IgD-negative memory B cell (primary cell): Measurements from ENCODE around the gene SEC16A. TPM values are rescaled to one million over a fixed set of nuclear protein-coding genes. Genes with fewer than 3 reads are reported as not detected.

Experiments
- H3K27ac Mint-ChIP-seq, 3 donors: one replicate each; pipeline ENCODE4 v1.8.0; 2020 to 2022; ENCODE audit warnings: mild to moderate bottlenecking in 3 of 3, mixed read lengths in 3 of 3, moderate library complexity in 1 of 3
- H3K27me3 Mint-ChIP-seq: one replicate; pipeline ENCODE4 v1.8.0; 2021; ENCODE audit warnings: mixed read lengths
- H3K36me3 Mint-ChIP-seq: one replicate; pipeline ENCODE4 v1.8.0; 2020; ENCODE audit warnings: mild to moderate bottlenecking, mixed read lengths
- H3K4me1 Mint-ChIP-seq, 3 donors: one replicate each; pipeline ENCODE4 v1.8.0; 2020 to 2022; ENCODE audit warnings: mixed read lengths in 3 of 3, mild to moderate bottlenecking in 1 of 3
- H3K4me3 Mint-ChIP-seq, 4 donors: one replicate each; pipeline ENCODE4 v1.8.0; 2020 to 2022; ENCODE audit warnings: mild to moderate bottlenecking in 4 of 4, mixed read lengths in 4 of 4, moderate library complexity in 3 of 4
- H3K9me3 Mint-ChIP-seq, 3 donors: one replicate each; pipeline ENCODE4 v1.8.0; 2020 to 2021; ENCODE audit warnings: mixed read lengths in 3 of 3, mild to moderate bottlenecking in 1 of 3
- polyA plus RNA-seq: library from polyadenylated mRNA; unstranded; fragments of 300-500 nt; fragmentation: Illumina TruSeq; gene quantifications from one replicate; pipeline ENCODE4 v1.2.3, GENCODE V29; 2021

SEC16A gene, protein sequence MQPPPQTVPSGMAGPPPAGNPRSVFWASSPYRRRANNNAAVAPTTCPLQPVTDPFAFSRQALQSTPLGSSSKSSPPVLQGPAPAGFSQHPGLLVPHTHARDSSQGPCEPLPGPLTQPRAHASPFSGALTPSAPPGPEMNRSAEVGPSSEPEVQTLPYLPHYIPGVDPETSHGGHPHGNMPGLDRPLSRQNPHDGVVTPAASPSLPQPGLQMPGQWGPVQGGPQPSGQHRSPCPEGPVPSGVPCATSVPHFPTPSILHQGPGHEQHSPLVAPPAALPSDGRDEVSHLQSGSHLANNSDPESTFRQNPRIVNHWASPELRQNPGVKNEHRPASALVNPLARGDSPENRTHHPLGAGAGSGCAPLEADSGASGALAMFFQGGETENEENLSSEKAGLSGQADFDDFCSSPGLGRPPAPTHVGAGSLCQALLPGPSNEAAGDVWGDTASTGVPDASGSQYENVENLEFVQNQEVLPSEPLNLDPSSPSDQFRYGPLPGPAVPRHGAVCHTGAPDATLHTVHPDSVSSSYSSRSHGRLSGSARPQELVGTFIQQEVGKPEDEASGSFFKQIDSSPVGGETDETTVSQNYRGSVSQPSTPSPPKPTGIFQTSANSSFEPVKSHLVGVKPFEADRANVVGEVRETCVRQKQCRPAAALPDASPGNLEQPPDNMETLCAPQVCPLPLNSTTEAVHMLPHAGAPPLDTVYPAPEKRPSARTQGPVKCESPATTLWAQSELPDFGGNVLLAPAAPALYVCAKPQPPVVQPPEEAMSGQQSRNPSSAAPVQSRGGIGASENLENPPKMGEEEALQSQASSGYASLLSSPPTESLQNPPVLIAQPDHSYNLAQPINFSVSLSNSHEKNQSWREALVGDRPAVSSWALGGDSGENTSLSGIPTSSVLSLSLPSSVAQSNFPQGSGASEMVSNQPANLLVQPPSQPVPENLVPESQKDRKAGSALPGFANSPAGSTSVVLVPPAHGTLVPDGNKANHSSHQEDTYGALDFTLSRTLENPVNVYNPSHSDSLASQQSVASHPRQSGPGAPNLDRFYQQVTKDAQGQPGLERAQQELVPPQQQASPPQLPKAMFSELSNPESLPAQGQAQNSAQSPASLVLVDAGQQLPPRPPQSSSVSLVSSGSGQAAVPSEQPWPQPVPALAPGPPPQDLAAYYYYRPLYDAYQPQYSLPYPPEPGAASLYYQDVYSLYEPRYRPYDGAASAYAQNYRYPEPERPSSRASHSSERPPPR (N-terminal part only)
- 30.1 TPM for polyA plus RNA-seq

DNA sequence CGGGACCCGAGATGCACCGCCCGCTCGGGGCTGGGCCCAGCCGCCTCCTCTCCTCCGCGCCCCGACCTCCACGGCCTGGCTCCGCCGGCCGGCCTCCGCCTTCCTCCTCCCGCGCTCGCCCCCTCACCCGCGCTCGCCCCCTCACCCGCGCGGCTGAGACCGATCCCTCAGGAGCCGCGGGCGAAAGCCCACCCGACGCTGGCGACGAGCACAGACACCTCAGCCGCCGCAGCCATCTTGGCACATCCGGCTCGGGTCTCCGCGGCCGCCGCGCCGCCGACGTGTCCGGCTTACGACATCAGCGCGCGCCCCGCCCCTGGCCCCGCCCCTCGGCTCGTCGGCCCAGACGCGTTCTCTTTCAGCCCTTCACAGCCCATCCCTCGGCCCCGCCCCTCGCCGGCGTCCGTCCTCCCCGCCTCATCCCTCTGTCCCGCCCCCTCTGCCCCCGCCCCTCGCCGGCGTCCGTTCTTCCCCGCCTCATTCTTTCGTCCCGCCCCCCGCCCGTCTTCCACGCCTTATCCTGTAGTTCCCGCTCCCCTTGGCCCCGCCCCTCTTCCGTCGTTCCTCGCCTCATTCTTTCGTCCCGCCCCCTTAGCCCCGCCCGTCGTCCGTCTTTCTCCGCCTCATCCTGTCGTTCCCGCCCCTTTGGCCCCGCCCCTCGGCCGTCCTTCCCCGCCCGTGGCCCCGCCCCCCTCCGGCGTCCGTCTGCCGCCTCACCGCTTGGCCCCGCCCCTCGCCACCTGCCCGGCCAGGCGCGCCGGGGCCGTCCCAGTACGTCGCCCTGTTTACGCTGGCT lies at the start of gene SEC16A:
TSS of gene SEC16A (minus strand) at position 248 of the 796 bp plus-strand sequence. CDS start 5,425 bp downstream, outside the sequence.
- Mint-ChIP-seq H3K4me3 (peak within 1 kb of the TSS; percentile 91 to 99 (median 96)), H3K9me3 (no peaks in the 10 kb centered on the region)

DNA sequence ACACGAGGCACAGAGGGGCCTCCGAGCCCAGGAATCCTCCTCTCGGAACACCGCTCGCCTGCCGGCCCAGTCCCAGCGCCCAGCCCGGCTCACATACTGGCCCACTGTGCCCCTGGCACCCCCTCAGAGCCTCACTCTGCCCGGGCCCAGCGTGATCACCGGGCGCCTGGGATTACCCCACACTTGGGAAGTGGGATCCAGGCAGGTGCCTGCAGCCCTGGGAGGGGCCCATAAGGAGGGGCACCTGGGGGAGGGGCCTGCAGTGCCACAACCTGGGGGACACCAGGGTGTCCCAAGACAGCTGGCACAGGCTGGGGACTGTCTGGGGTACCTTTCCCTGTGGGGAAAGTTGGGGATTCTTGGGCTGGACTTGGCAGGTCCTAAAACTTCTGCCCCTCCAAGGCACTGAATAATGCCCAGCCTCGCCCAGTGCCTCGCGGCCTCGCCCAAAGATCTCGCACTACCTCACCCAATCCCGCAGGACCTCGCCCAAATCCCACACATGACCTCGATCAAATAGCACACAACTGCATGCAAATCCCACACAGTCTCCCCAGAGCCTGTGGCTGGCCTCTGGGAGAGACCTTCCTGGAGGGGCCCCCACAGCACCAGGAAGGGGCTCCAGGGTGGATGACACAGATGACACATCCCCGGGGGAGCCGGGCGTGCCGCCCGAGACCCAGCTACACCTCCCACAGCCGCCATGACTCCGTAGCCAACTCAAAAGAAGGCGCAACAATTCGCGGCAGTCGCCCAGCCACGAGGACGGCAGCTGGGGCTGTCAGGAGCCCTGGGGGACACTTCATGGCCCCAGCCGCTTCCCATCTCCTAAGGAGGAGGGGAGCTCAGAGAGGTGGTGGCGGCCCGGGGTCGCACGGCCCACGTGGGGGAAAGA lies 49.3 kb upstream of the SEC16A start:
- no peaks in the 10 kb centered on the region for H3K9me3 Mint-ChIP-seq
- H3K4me3 Mint-ChIP-seq, result peak overlapping the region in 2 of 4 donors; percentile 84 to 85
- no peaks in the 10 kb centered on the region for H3K36me3 Mint-ChIP-seq
- H3K27me3 Mint-ChIP-seq, result no peaks in the 10 kb centered on the region
- peaks cover 10 to 19% (median 17%) of the 10 kb centered on the region in 3 donors for H3K4me1 Mint-ChIP-seq
- peak overlapping the region in 2 of 3 donors; percentile 68 to 70 for H3K27ac Mint-ChIP-seq

More for the DNA sequence above, at the start of gene SEC16A:
- H3K4me1 Mint-ChIP-seq, result peaks cover 18 to 26% (median 20%) of the 10 kb centered on the region in 3 donors
- H3K27me3 Mint-ChIP-seq, result no peaks in the 10 kb centered on the region
- peak within 1 kb of the TSS; percentile 90 to 98 (median 98) for H3K27ac Mint-ChIP-seq
- no peaks in the 10 kb centered on the region for H3K36me3 Mint-ChIP-seq

DNA sequence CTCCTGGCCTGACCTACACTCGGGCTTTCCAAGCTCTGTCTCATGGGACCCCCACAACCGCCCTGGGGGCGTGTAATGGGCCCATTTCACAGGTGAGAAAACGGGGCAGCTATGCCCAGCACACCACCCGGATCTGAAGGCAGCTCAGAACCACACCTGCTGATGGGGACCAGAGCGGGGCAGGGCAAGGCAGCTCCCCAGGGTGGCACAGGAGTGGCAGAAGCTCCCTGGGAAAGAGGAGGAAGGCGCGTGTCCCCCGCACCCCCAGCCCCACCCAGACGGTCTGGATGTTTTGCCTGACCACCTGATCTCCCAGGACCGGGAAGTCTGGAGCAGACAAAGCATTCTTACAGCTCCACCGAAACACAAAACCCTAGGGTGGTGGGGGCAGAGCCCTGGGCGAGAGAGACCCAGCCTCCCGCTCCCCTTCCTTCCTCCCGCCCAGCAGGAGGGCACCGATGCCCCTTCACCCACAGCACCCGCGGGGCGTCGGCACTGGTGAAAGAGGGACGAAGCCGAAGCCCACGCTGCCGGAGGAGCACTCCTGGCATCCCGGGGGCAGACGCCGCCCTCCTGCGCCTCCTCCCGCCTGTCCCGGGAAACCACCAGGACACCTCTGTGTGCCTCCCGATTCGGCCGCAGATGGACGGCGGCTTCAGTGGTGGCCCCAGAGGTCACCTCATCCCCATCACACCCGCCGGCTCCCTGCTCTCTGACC lies 48.5 kb upstream of the SEC16A start:
- peak overlapping the region in 1 of 3 donors; percentile 39 for H3K27ac Mint-ChIP-seq
- H3K4me3 Mint-ChIP-seq, result peak overlapping the region in 1 of 4 donors; percentile 84
- H3K4me1 Mint-ChIP-seq, result peaks cover 10 to 18% (median 15%) of the 10 kb centered on the region in 3 donors
- H3K9me3 Mint-ChIP-seq, result no peaks in the 10 kb centered on the region
- H3K27me3 Mint-ChIP-seq, result no peaks in the 10 kb centered on the region
- no peaks in the 10 kb centered on the region for H3K36me3 Mint-ChIP-seq

DNA sequence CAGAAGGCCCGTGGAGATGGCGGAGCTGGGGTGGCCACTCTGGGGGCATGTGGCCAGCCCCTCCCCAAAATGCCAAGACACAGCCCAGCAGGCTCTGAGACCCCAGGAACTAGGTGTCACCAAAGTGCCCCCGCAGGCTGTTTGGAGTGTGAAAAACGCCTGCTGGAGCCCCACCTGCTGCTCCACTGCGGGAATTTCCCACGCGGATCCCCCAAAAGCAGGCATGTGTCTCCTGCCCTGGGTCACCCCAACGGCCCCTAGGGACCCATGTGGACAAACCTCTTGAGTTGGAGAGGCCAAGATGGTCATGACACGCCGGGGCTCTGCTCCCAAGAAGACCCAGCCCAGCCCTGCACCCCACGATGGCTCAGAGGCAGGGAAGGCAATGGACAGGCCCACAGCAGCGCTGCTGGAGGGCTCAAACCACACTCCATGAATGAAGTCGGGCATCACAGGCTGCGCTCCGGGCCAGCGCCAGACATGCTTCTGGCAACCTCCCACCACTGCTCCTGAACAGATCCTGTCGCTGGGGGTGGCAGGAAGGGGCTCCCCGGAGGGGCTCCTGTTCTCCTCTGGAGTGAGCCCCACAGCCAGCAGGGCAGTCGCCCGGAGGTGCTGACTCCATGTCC lies 47.7 kb upstream of the SEC16A start:
- Mint-ChIP-seq H3K36me3 (no peaks in the 10 kb centered on the region), H3K4me3 (peak overlapping the region in 2 of 4 donors; percentile 67 to 84), H3K27me3 (no peaks in the 10 kb centered on the region), H3K4me1 (peaks cover 10 to 18% (median 15%) of the 10 kb centered on the region in 3 donors), H3K9me3 (no peaks in the 10 kb centered on the region), H3K27ac (peak overlapping the region in 1 of 3 donors; percentile 39)

DNA sequence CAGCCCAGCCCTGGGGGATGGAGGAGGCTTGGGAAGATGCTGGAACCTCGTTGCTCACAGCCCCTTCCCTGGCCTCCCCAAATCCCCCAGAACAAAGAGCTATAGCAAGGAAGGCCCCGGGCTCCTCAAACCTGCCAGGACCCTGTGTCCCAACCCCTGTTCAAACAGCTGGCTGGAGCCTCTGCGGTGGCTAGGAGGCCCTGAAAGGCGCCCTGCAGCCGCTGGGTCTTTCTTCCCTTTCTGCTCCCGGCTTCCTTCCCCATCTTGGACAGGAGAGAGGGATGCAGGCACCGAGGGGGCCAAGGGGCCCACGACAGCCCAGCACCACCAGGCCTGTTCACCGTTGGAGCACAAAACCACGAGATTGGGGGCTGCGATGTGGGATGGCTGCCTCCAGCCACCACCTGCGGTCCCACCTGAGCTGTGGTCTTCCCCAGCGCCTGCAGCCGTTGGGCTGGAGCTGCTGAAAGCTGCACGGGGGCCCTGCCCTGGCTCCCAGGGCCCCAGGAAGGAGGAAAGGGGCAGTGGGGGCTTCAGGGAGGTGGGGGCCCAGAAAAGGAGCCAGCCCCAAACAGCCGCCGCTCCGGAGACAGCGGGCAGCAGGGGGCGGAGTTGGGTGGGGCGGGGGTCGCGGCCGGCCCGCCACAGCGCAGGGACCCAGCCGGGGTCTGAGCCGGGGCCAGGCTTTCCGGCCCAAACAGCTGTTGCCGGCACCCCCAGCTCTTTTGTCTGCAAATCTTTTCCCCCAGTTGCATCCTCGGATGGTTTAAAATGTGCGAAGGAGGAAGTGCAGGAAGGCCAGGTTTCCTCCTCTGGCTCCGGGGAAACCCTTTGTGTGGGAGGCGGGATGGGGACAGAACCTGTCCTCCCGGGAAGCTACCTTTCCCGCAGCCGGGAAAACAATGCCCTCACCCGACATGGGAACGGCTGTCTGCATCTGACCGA lies 46.9 kb upstream of the SEC16A start:
- Mint-ChIP-seq H3K4me1 (peaks cover 10 to 18% (median 15%) of the 10 kb centered on the region in 3 donors), H3K36me3 (no peaks in the 10 kb centered on the region), H3K9me3 (no peaks in the 10 kb centered on the region), H3K27me3 (no peaks in the 10 kb centered on the region), H3K4me3 (peak overlapping the region in 1 of 4 donors; percentile 49), H3K27ac (no peak overlapping the region)

DNA sequence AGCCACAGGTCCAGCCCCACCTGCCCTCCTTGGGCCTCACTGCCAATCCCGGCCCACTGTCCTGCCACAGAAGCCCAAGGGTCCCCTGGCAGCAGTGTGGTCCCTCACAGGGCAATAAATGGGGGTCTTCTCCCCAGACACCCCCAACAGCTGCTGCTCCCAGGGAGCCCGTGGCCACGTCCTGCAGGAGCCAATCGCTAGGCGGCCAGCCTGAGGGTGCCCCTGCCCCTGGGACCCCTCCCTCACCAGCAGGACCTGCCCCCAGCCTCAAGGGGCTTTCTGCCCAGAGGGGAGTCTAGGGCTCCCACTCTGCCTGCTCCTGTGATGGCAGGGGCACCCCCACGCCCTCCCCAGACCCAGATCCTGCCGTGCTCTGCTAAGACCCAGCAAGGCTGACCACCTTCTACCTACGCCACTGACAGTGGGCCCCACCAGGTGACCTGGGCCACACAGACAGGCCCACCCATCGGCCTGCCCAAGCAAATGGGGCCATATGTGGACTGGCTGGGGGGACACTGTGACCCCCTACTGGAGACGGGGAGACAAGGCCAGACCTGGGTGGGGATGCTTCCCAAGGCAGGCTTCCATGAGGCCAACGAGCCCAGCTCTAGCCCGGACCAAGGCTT lies 46.0 kb upstream of the SEC16A start:
- Mint-ChIP-seq H3K9me3 (no peaks in the 10 kb centered on the region), H3K36me3 (no peaks in the 10 kb centered on the region), H3K27me3 (no peaks in the 10 kb centered on the region), H3K27ac (no peak overlapping the region), H3K4me3 (no peak overlapping the region), H3K4me1 (peaks cover 3 to 11% (median 11%) of the 10 kb centered on the region in 3 donors)

DNA sequence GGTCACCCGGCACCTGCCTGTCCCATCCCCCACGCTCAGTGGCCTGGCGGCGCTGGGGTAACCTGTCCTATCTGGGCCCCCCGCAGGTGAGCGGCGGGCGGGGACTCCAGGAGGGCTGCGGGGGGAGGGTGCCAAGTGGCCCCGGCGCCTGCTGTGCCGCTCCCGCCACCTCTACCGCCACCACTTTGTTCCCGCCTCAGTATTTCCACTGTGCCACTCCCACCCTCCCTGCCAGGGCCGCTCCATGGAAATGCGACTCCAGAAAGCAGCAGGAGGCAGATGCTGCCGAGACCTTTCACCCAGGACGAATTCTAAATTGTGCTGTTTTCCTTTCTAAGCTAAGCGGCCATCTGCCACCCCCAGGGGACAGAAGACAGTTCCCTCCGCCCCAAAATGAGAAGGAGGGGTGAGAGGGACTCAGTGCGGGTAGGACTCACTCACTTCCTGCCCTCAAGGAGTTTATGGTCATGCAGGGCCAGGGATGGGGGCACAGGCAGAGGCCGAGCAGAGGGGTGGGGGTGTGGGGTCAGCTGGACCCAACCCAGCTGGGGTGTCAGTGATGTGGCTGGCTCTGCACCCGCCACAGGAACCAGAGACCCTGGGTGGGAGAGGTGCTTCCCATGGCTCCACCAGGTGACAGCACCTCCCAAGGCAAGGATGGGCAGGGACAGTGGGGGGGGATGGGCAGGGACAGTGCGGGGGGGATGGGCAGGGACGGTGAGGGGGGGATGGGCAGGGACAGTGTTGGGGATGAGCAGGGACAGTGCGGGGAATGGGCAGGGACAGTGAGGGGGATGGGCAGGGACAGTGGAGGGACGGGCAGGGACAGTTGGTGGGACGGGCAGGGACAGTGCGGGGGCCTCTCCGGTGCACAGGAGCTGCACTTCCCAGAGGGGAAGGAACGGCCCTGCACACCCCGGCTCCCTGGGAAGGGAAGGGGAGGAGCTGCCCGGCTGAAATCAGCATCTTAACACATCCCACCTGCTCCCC lies 45.2 kb upstream of the SEC16A start:
- Mint-ChIP-seq H3K27me3 (no peaks in the 10 kb centered on the region), H3K4me1 (peaks cover 0 to 8% (median 8%) of the 10 kb centered on the region in 3 donors), H3K4me3 (peak overlapping the region in 1 of 4 donors; percentile 28), H3K36me3 (no peaks in the 10 kb centered on the region), H3K9me3 (no peaks in the 10 kb centered on the region), H3K27ac (peak overlapping the region in 1 of 3 donors; percentile 60)

DNA sequence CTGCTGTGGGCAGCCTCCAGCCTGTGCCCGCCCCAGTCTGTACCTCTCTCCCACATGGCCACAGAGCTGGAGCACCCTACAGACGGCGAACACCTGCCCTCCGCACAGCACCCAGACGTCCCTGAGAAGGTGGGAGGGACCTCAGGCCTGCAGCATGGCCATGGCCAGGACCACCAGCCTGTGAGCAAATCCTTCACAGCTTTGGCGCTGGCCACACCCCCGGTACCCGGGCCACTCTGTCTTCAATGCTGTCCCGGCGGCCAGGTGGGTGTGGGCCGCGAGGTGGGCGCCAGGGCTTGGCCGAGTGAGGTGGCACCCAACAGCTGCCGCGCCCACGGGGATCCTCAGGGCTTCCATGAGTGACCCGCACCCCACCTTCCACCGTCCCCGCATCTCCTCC lies 44.3 kb upstream of the SEC16A start:
- H3K27me3 Mint-ChIP-seq, result no peaks in the 10 kb centered on the region
- H3K27ac Mint-ChIP-seq, result no peak overlapping the region
- H3K9me3 Mint-ChIP-seq, result no peaks in the 10 kb centered on the region
- H3K4me1 Mint-ChIP-seq, result peaks cover 0 to 7% (median 3%) of the 10 kb centered on the region in 3 donors
- H3K4me3 Mint-ChIP-seq, result no peak overlapping the region
- no peaks in the 10 kb centered on the region for H3K36me3 Mint-ChIP-seq

DNA sequence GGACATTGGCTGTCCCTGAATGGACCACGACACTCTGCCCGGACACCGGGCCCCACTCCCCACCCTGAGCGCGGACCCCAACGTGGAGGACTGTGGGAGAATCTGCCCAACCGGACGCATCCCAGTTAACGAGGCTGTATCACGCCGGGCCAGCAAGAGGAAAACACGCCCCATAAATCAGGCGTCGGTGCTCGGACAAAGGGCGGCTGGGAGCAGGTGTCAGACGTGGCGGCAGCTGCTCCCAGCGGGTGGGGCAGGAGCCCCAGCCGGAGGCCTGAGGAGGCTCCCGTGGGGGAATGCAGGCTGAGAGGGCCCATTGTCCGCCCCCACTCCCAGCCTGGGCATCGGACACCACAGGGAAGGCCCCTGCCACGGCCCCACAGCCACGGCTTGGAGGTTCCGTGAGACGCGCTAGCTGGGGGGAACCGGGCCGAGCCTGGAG lies 43.8 kb upstream of the SEC16A start:
- no peak overlapping the region for H3K4me3 Mint-ChIP-seq
- H3K36me3 Mint-ChIP-seq, result no peaks in the 10 kb centered on the region
- peaks cover 0 to 6% (median 2%) of the 10 kb centered on the region in 3 donors for H3K4me1 Mint-ChIP-seq
- no peaks in the 10 kb centered on the region for H3K9me3 Mint-ChIP-seq
- no peak overlapping the region for H3K27ac Mint-ChIP-seq
- no peaks in the 10 kb centered on the region for H3K27me3 Mint-ChIP-seq

DNA sequence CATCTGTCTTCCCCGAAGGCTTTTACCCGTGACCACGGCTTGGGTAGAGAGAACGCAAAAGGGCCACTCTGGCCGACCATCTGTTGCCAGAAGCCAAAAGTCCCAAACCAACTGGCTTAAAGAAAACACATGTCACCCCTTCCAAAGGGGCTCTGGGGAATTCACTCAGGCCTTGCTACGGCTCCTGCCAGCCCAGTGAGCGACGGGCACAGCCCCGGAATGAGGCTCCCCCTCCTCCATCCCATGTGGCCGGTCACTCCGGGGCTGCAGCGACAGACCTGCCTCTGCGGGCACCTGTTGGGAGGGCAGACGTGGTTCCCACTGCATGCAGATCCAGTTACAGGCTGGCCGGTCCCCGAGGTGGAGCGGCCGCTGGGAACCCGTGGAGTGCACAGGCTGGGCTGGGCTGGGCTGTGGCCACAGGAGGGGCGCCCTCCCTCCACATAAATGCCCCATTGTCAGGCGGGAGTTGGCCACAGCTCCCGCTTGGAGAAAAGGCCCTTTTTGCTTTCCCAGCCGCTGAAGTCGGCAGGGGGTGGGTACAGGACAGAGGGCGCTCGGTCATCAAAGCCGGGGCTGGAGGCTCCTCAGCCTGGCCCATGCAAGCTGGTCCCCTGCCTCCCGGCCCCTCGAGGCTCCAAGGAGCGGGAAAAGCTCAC lies 43.1 kb upstream of the SEC16A start:
- H3K4me1 Mint-ChIP-seq, result peaks cover 0 to 4% (median under 1%) of the 10 kb centered on the region in 3 donors
- H3K4me3 Mint-ChIP-seq, result no peak overlapping the region
- no peaks in the 10 kb centered on the region for H3K27me3 Mint-ChIP-seq
- no peaks in the 10 kb centered on the region for H3K36me3 Mint-ChIP-seq
- no peaks in the 10 kb centered on the region for H3K9me3 Mint-ChIP-seq
- H3K27ac Mint-ChIP-seq, result no peak overlapping the region
